Inflammatory macrophage treated with lipopolysaccharide for 1 hour (primary cell): ENCODE measurements around the gene BTBD17.
A peak's percentile ranks its signal among the peaks of the same experiment; 100 is the strongest.
"Not testable (repeated sequence)": the region's sequence is repeated elsewhere in the genome, so short reads cannot be mapped to it uniquely, and the experiment has no call there.

Experiments used
- DNase-seq, 2 donors: peaks; one replicate each; pipeline ENCODE4 v3.0.0-alpha.2; 2020 to 2022

Gene BTBD17, protein sequence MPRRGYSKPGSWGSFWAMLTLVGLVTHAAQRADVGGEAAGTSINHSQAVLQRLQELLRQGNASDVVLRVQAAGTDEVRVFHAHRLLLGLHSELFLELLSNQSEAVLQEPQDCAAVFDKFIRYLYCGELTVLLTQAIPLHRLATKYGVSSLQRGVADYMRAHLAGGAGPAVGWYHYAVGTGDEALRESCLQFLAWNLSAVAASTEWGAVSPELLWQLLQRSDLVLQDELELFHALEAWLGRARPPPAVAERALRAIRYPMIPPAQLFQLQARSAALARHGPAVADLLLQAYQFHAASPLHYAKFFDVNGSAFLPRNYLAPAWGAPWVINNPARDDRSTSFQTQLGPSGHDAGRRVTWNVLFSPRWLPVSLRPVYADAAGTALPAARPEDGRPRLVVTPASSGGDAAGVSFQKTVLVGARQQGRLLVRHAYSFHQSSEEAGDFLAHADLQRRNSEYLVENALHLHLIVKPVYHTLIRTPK

GRCh38 chr17:74361230-74362068 lies at the start of gene BTBD17:
Gene BTBD17, minus strand, starts transcription at chr17:74361868. Its CDS starts 49 bp downstream, at chr17:74361819.
- DNase-seq, result peak in 1 of 2 donors; percentile 41

DNA sequence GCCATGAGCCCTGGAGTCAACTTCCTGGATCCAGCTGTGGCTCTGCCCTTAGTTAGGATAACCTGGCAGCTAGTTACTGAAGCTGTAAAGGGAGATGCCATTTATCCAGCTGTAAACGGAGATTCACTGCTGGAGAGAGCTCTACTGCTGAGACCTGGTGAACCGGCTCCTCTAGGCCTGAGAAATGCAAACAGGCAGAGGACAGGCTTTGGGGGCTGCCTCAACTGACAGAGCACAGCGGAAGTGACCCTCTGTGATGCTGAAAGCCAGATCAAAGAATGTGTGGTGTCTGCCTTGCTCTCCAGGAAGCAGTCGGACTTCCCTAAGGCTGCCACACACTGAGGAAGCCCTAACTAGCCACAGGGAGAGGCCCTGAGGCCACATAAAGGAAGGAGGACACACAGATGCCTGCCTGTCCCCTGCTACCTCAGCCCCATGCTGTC lies 48.4 kb upstream of the BTBD17 start:
- DNase-seq, result no peak

GRCh38 chr17:74408815-74409214 lies 47.1 kb upstream of the BTBD17 start:
- no peak for DNase-seq

GRCh38 chr17:74408262-74408661 lies 46.6 kb upstream of the BTBD17 start:
- DNase-seq, result no peak

GRCh38 chr17:74407384-74407783 lies 45.7 kb upstream of the BTBD17 start:
- no peak for DNase-seq

GRCh38 chr17:74405311-74405710 lies 43.6 kb upstream of the BTBD17 start:
- DNase-seq, result not testable (repeated sequence)

- no peak for DNase-seq
These were observed 43.1 kb upstream of the BTBD17 start for GRCh38 chr17:74404789-74405188.

GRCh38 chr17:74404218-74404617 lies 42.5 kb upstream of the BTBD17 start:
- DNase-seq, result no peak

DNA sequence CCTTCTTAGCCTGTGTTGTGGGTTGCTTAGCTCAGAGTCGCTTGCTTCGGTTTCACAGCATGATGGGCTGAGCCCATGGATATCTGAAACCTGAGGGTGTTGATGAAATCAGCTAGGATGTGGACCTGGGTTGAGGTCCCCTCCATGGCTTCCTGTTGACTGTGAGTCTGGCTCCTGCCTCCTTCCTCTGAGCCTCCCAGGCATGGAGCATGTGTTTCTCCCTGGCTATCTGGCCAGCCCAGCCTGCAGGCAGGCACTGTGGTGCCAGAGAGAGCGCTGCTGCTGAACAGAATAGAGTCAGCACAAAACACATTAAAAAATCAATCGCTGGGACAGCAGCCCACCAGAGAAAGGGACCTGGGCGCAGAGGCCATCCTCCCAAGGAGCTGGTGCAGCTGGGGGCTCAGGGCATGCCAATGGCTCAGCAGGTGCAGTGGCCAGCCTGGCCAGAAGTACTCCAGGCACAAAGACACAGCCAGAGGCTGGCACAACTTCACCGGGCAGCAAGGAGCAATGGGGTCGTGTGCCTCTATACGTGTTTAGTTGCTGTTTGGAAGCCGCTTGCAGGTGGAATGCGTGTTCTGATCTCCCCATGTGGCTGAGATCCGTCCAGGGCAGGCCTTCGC lies 42.0 kb upstream of the BTBD17 start:
- no peak for DNase-seq

- DNase-seq, result no peak
These were observed 40.4 kb upstream of the BTBD17 start for GRCh38 chr17:74402048-74402447.

DNA sequence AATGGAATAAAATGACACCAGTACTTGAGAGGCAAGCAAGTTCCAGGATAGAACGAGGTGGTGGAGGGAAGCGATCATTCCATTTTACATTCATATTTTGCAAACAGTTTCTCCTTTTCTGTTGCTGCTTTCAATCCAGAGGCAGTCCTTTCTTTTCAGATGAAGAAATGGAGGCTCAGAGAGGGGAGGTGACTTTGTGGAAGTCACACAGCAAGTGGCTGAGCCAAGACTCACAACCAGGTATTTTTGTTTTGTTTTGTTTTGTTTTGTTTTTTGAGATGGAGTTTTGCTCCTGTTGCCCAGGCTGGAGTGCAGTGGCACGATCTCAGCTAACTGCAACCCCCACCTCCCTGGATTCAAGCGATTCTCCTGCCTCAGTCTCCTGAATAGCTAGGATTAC lies 34.9 kb upstream of the BTBD17 start:
- DNase-seq, result no peak

- no peak for DNase-seq
These were observed 33.3 kb upstream of the BTBD17 start for GRCh38 chr17:74394977-74395376.

DNA sequence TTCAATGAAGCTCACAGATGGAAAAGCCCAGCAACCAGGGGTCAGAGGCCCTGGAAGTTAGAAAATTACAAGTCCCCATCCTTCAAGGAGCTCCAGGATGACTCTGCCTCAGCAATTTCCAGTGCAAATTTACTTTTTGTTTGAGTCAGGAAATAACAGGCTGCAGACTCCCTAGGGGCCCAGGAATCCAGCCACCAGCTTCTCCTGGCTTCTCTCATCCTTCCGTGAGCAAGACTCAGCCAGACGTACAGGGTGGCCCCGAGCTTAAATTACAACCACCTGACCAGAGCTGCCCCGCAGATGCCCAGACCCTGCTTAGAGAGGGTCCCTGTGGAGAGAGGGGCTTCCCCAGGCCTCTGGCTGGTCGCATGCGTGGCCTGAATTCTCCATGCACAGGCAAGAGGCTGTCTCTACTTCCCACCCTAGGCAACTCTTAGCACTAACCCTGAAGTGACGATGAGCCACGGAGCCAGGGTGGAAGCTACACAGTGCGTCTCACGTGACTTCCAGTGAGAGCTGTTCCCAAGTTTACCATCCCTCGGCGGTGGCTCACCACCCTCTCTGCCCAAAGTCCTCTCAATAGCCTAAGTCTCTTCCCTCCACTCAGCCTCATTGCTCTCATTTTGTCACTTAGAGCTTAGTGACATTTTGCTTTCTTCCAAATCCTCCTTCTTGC lies 32.7 kb upstream of the BTBD17 start:
- DNase-seq, result no peak

DNA sequence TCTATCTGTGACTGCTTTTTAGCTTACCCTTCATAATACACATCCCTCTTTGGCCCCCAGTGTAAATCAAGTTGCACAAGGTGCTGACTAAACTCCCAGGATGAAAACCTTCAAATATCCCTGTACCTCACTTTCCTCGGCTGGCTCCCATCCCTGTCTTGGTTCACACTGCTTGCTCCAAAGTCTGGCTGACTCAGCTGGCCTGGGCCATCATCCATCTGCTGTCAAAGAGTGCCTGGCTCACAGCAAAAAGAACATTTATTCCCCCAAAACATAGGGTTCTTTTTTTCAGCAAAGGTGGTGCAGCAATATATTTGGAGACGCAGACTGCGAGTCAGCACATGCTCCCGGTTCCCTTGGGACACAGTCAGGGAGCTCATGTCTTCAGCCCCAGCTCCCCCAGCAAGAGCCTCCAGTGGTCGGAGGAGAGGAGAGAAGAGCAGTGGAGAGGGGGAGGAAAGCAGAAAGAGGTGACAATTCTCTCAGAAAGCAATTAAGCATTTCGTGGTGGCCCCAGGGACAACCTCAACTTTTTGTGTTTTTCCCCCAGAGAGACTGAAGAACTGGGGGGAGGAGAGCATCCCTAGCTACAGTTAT lies 31.8 kb upstream of the BTBD17 start:
- no peak for DNase-seq

DNA sequence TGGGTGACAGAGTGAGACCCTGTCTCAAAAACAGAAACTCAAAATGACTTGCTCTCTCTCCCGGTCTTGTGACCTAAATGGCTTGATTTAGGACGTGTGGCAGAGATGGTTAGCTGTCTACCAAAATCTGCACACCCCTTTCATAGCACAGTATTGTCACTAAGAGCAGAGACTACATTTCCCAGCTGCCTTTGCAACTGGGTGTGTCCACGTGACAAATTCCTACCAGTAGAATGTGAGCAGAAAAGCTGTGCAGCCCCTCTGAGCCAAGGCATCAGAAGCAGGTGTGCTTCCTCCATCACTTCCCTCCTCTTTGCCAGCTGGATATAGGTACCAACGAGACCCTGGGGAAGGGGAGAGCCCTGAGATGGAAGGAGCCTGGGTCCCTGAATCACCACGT lies 31.2 kb upstream of the BTBD17 start:
- no peak for DNase-seq

GRCh38 chr17:74391771-74392170 lies 30.1 kb upstream of the BTBD17 start:
- peak in 1 of 2 donors; percentile 28 for DNase-seq

GRCh38 chr17:74390680-74391653 lies 29.3 kb upstream of the BTBD17 start:
- DNase-seq, result no peak

- no peak for DNase-seq
These were observed 28.4 kb upstream of the BTBD17 start for GRCh38 chr17:74389937-74390679.

- no peak for DNase-seq
These were observed 27.6 kb upstream of the BTBD17 start for GRCh38 chr17:74389084-74389753.
